Erythroblast (primary cell): ENCODE results near the gene MS4A12.

Source experiments
- DNase-seq, 2 experiments: peaks; one replicate each; lab custom pipeline; 2025; lab: John Stamatoyannopoulos, UW
- GATA1 ChIP-seq: IDR thresholded peaks from 2 replicates; pipeline ENCODE4 v1.6.1; 2011; ENCODE audit warnings: low read depth, mild to moderate bottlenecking, control low read depth, low read length, moderate library complexity
- POLR2A ChIP-seq: IDR thresholded peaks from 2 replicates; pipeline ENCODE4 v1.6.1; 2011; ENCODE audit warnings: mild to moderate bottlenecking, low read length

The MS4A12 gene

DNA sequence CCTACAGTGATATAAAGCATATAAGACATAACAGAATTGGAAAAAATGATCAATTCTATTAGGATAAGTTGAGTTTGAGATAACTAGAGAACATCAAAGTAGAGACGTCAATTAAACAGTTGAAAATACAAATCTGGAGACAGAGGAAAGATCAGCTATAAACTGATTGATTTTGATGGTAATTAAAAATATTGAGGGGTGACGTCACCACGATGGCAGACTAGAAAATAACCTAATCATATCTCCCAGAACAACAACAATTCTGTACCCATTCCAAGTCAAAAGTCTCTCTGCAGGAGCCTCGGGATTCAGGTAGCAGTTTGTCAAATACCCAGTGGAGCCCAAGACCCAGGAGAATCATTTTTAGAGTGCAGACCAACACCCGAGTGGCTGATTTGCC is 51.5 kb downstream of the MS4A12 start:
- DNase-seq = no peak
- no peak for TF ChIP-seq GATA1
- no peak for TF ChIP-seq POLR2A
